Body of pancreas (tissue), 4 donors: Measurements from ENCODE around the gene USP14.

Source experiments
- POLR2A ChIP-seq, 3 donors: fragments of 450-650 bp; IDR thresholded peaks; one replicate each; pipeline ENCODE4 v1.6.1; 2016; ENCODE audit warnings: antibody characterized with exemption in 3 of 3, mild to moderate bottlenecking in 2 of 3
- TF ChIP-seq, protein P1 (sequence below), 7 experiments: fragments of 450-650 bp in 4 of 7; fragments of 200-600 bp in 3 of 7; sonication (generic) in 3 of 7; IDR thresholded peaks; one replicate each; pipeline ENCODE4 v1.5.1; 2016 to 2019; ENCODE audit warnings: antibody characterized with exemption in 7 of 7

DNA sequence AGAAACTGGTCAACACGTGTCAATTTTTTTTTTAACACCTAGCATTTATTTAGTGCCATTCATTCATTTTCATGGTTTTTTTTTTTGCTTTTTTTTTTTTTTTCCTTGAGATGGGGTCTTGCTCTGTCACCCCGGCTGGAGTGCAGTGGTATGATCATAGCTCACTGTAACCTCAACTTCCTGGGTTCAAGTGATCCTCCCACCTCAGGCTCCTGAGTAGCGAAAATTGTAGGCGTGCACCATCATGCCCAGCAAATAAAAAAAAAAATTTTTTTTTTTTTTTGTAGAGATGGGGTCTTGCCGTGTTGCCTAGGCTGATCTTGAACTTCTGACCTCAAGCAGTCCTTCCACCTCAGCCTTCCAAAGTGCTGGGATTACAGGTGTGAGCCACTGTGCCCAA lies 21.1 kb downstream of the USP14 start:
- TF ChIP-seq, protein P1, sequence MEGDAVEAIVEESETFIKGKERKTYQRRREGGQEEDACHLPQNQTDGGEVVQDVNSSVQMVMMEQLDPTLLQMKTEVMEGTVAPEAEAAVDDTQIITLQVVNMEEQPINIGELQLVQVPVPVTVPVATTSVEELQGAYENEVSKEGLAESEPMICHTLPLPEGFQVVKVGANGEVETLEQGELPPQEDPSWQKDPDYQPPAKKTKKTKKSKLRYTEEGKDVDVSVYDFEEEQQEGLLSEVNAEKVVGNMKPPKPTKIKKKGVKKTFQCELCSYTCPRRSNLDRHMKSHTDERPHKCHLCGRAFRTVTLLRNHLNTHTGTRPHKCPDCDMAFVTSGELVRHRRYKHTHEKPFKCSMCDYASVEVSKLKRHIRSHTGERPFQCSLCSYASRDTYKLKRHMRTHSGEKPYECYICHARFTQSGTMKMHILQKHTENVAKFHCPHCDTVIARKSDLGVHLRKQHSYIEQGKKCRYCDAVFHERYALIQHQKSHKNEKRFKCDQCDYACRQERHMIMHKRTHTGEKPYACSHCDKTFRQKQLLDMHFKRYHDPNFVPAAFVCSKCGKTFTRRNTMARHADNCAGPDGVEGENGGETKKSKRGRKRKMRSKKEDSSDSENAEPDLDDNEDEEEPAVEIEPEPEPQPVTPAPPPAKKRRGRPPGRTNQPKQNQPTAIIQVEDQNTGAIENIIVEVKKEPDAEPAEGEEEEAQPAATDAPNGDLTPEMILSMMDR (IDR thresholded peaks at IDR 0.05) = no peak
- TF ChIP-seq POLR2A (IDR thresholded peaks at IDR 0.05) = no peak
